Skeletal muscle satellite cell (primary cell): ENCODE results near the gene PCGF2.

Experiments used
- H3K27me3 ChIP-seq: 2 replicates; pipeline ENCODE4 v1.7.0; 2013; ENCODE audit warnings: low read length; ENCODE audit not compliant: control insufficient read depth, insufficient read depth
- H3K36me3 ChIP-seq: 2 replicates; pipeline ENCODE4 v1.7.0; 2013; ENCODE audit warnings: mild to moderate bottlenecking, control low read depth, low read length; ENCODE audit not compliant: insufficient read depth
- H3K4me1 ChIP-seq: 2 replicates; pipeline ENCODE4 v1.7.0; 2013; ENCODE audit warnings: low read length; ENCODE audit not compliant: control insufficient read depth, insufficient read depth
- H3K4me2 ChIP-seq: 2 replicates; pipeline ENCODE4 v1.7.0; 2013; ENCODE audit warnings: mild to moderate bottlenecking, low read length
- H3K4me3 ChIP-seq: 2 replicates; pipeline ENCODE4 v1.7.0; 2013; ENCODE audit warnings: low read length
- H3K9ac ChIP-seq: 2 replicates; pipeline ENCODE4 v1.7.0; 2013; ENCODE audit warnings: mild to moderate bottlenecking, low read depth, low read length, moderate library complexity
- H3K9me3 ChIP-seq: replicated peaks from 2 replicates; pipeline ENCODE4 v1.7.0; 2013; ENCODE audit warnings: mild to moderate bottlenecking, control low read depth, low read length

Gene PCGF2

DNA sequence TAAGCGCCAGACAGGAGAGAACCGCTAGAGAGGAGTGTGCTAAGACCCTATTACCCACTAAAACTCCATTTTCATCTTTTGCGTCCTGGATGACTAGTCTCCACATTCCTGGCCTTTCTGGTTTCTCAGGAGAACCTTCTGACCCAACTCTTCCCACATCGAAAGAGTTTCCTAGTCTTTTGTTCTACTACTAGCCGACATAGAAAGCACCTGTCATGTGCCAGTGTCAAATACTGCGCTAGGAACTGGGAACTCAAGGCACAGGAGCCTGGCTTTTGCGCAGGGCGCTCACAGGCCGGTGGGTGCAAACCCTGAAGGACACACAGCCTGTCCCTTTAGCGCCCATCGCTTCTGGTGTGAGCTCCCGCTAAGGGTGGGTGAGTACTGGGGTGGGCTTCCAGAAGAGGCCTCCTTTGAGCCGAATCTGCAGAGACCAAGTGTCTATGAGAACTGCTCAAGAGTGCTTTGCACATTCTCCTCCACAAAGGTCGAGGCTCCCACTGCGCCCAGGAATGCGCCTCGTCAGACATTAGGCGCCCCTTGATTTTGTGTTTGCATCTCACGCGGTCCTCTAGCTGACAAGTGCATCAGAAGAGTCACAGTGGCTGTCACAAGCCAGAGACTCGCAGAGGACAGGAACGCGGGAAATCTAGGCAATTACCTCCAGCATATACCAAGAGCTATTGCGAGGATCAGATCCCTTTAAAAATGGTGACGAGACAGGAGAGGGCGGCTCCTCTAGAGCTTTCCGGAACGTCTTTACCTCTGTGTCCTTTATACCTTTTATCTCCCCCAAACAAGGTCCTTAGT, 2.4 kb upstream of the PCGF2 start:
- H3K4me3 ChIP-seq: peak overlapping the region; percentile 96
- no peaks in the 10 kb centered on the region for H3K27me3 ChIP-seq
- peaks cover 9% of the 10 kb centered on the region for H3K36me3 ChIP-seq
- H3K4me2 ChIP-seq: peak overlapping the region; percentile 97
- H3K9me3 ChIP-seq: no peaks in the 10 kb centered on the region
- H3K4me1 ChIP-seq: peaks cover 36% of the 10 kb centered on the region
- H3K9ac ChIP-seq: peak overlapping the region; percentile 80

DNA sequence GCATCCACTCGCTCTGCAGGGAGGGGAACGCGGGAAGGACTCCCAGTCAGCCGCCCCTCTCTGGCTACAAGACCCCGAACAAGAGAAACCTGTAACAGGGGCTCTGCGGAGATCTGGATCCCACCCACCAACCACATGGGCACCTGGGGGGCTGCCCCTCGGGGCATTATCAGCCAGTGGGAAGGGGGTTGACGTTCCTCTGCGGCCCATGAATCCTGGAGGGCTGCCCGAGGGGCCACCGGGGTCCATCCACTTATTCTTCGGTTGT, 1.8 kb upstream of the PCGF2 start:
- no peaks in the 10 kb centered on the region for H3K27me3 ChIP-seq
- H3K36me3 ChIP-seq: peaks cover 9% of the 10 kb centered on the region
- peak overlapping the region; percentile 80 for H3K9ac ChIP-seq
- H3K4me3 ChIP-seq: peak overlapping the region; percentile 96
- peaks cover 38% of the 10 kb centered on the region for H3K4me1 ChIP-seq
- H3K9me3 ChIP-seq: no peaks in the 10 kb centered on the region
- peak overlapping the region; percentile 97 for H3K4me2 ChIP-seq

DNA sequence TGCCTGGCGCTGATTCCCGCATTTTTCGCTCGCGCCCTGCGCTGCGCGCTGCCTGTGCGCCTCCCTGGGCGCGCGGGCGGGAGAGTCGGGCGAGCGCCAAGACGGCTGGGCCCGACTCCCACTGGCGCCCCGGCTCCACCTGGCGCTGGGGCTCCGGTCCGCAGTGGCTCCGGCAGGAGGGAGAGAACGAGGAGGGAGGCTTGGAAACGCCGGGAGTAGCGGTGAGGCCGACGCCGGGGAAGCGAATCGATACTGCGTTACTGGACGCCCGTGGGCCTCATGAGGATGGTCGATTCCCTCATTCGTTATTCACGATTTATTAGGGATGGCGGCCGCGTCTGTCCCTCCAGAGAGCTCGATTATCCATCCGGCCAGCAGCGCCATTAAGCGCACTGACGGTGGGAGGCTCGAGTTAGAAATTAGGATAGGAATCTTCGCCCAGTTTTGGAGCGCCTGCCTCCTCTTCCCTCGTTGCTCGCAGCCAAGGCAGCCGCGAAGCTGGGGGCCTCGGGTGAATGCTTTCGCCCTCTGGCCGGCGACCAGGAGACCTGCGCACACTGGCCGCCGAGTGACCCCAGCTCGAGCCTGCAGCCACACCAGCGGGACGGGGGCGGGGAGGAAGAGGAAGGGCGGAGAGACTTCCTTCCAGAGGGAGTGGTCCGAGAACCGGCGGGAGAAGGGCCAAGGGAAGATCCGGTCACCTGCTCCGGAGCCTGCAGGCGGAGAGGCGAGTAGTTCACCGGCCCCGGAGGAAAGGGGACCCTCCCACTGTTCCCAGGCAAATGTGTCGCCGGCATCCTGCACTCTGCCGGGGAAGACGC, 1.3 kb upstream of the PCGF2 start:
- H3K9me3 ChIP-seq: no peaks in the 10 kb centered on the region
- no peaks in the 10 kb centered on the region for H3K27me3 ChIP-seq
- H3K4me2 ChIP-seq: peak overlapping the region; percentile 97
- peaks cover 5% of the 10 kb centered on the region for H3K36me3 ChIP-seq
- peak overlapping the region; percentile 96 for H3K4me3 ChIP-seq
- H3K9ac ChIP-seq: peak overlapping the region; percentile 80
- H3K4me1 ChIP-seq: peaks cover 38% of the 10 kb centered on the region

DNA sequence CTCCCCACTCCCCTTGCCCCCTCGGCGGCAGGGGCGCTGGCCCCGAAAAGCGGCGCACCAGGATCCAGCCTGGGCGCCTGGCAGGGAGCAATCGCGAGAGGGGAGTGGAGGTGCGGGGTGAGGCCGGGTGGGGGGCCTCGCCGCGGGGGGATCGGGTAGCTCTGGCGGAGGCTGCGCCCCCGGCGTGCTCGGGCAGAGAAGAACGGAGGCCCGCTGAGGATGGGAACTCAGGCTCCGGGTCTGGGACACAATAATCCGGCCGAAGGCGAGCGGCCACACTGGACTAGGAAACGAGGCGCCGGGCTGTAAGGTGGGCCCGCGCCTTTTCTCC, 721 bp upstream of the PCGF2 start:
- H3K27me3 ChIP-seq: no peaks in the 10 kb centered on the region
- peaks cover 2% of the 10 kb centered on the region for H3K36me3 ChIP-seq
- H3K9ac ChIP-seq: peak overlapping the region; percentile 80
- peak overlapping the region; percentile 96 for H3K4me3 ChIP-seq
- peaks cover 36% of the 10 kb centered on the region for H3K4me1 ChIP-seq
- H3K4me2 ChIP-seq: peak overlapping the region; percentile 97
- no peaks in the 10 kb centered on the region for H3K9me3 ChIP-seq

DNA sequence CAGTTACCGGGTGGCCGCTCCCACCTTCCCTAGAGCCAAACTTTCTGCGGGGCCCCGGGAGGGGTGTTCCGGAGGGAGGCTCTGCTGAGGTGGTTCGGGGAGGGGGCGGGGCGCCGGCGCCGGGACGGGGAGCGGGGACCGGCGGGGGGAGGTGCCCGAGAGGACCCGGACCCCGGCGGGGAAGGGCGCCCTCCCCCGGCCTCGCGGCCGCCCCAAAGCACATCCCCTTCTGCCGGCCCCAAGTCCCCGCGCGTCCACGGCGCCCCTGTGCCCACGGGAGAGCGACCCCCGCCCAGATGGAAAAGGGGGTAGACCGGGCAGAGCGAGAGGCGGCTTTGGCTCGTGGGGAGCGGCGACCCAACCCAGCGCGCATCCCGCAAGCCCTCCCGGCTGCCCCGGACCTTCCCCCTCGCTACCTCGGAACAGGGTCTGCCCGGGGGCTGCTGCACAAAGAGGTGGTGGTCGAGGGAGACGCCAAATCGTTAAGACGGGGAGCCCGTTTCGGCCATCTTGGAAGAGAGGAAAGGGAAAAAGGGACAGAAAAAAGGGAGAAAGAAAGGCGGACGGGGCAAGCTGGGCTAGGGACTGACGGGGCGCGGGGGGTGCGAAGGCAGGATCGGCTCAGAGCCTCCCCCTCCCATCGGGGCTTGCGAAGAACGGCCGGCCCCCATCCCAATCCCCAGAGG, 530 bp downstream of the PCGF2 start:
- peak overlapping the region; percentile 96 for H3K4me3 ChIP-seq

DNA sequence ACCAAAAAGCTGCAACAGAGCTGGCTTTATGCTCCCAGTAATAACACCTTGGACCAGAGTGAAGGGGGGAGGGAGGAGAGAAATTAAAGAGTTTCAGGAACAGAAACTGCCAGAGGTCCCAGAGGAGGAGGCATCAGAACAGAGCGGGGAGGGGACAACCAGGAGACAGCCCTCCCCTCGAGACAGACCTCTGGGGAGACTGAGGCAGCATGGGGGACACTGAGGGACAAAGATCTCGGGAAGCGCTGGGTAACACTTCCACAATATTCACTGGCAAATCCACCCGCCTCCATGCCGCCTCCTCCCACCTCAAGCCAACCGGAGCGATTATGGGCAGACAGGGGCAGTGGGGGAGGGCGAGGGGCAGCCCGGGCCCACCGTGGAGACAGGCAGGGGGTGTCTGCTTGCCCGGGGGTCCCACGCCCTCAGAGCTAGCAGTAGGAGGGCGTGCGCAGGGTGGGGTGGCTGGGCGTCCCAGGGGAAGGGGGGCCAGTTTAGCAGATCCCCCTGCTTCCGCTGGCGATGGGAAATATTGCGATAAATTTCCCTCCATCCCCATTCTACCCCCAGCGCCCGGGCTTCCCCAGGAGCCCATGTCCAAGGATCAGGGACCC, 1.2 kb downstream of the PCGF2 start:
- H3K4me1 ChIP-seq: peaks cover 50% of the 10 kb centered on the region
- H3K36me3 ChIP-seq: no peaks in the 10 kb centered on the region
- no peaks in the 10 kb centered on the region for H3K27me3 ChIP-seq
- peak overlapping the region; percentile 90 for H3K4me2 ChIP-seq
- H3K9me3 ChIP-seq: no peaks in the 10 kb centered on the region
- peak overlapping the region; percentile 96 for H3K4me3 ChIP-seq
- peak overlapping the region; percentile 93 for H3K9ac ChIP-seq

More for the DNA sequence above, 530 bp downstream of the PCGF2 start:
- Histone ChIP-seq H3K27me3 (no peaks in the 10 kb centered on the region), H3K36me3 (no peaks in the 10 kb centered on the region), H3K4me2 (peak overlapping the region; percentile 90), H3K9ac (peak overlapping the region; percentile 93), H3K4me1 (peaks cover 43% of the 10 kb centered on the region), H3K9me3 (no peaks in the 10 kb centered on the region)

DNA sequence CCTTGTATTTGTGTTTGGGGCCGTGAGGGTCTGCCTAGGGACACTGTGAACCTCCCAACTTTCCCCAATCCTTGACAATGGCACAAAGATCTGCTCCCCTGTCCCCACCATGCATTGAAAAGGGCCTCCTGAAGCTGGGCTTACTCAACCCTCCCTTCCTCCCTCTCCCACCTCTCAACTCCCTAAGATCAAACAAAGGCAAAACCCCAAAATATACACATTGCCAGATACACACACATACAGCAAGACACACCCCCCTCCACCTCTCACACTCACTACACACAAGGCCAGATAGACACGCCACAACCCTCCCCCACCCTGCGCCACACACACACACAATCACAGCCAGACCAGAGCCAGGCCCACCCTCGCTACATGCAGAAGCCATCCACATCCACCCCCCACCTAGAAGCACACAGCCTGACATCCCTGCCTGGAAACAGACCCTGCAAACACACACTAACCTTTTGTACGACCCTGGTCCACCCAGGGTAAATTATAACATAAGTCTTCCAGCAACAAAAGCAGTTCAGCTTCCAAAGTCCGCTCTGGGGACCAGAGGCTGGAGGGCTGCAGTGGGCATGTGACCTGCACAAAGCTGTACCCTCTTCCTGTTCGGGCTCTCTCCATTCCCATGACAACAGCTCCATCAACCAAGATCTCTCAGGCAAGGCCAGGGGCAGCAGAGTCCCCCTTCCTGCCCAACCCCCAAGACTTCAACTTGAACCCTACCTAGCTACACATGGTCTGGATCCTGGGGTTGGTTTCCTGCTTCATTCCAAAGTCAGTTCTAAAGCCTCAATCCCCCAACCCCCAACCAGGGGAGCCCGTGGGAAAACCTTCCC, 1.9 kb downstream of the PCGF2 start:
- Histone ChIP-seq H3K27me3 (no peaks in the 10 kb centered on the region), H3K4me1 (peaks cover 49% of the 10 kb centered on the region), H3K36me3 (no peaks in the 10 kb centered on the region), H3K9ac (peak overlapping the region; percentile 93), H3K9me3 (no peaks in the 10 kb centered on the region), H3K4me3 (peak overlapping the region; percentile 96), H3K4me2 (peak overlapping the region; percentile 90)

DNA sequence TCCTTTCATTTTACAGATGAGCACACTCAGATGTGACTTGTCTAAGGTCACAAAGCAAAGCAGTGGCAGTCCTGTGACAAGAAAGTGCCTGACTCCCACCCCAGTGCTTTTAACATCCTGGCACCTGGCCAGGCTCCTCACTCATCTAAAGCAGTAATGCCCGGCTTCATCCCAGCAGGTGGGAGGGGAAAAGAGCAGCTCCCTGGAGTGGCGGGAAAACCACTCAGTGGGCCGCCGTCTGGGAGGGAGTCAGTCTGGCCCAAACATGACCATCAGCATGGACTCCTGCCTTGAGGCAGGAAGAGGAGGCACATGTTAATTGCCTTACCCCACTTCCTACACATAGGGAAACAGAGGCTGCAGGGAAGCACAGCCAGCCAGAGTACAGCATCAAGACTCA, 2.6 kb downstream of the PCGF2 start:
- no peaks in the 10 kb centered on the region for H3K27me3 ChIP-seq

DNA sequence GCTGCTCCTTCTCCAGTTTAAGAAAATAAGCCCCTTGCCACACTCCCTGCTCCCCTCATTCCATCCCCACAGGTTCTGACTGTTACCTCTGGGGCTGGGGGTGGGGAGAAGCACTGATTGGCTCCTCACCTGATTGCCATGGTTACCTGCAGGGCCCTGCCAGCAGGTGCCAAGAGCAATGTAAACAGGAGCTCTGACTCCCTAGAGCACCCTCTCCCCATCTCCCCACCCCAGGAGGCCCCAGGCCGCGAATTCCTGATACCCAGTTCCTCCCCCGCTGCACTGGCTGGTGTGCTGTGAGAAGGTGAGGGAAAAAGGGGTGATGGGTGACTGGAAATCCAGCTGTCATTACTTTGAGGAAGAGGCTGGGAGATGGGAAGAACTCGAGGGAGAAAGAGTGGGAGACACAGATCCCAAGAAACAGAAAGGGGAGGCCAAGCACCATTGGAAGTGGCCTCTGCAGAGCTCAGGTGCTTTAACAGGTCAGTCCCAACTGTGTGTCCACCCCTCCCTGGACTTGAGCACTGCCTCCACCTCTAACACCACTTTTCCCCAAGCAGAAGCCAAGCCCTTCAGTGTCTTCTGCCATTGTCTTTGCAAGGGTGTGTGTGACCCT, 4.5 kb downstream of the PCGF2 start:
- peaks cover 34% of the 10 kb centered on the region for H3K4me1 ChIP-seq
- H3K9me3 ChIP-seq: no peaks in the 10 kb centered on the region
- H3K27me3 ChIP-seq: no peaks in the 10 kb centered on the region
- peaks cover 13% of the 10 kb centered on the region for H3K36me3 ChIP-seq
- H3K4me2 ChIP-seq: no peak overlapping the region
- no peak overlapping the region for H3K9ac ChIP-seq
- no peak overlapping the region for H3K4me3 ChIP-seq

More for the DNA sequence above, 2.6 kb downstream of the PCGF2 start:
- H3K4me1 ChIP-seq: peaks cover 45% of the 10 kb centered on the region
- H3K4me2 ChIP-seq: peak overlapping the region; percentile 90
- no peak overlapping the region for H3K9ac ChIP-seq
- no peaks in the 10 kb centered on the region for H3K9me3 ChIP-seq
- no peaks in the 10 kb centered on the region for H3K36me3 ChIP-seq
- H3K4me3 ChIP-seq: no peak overlapping the region

DNA sequence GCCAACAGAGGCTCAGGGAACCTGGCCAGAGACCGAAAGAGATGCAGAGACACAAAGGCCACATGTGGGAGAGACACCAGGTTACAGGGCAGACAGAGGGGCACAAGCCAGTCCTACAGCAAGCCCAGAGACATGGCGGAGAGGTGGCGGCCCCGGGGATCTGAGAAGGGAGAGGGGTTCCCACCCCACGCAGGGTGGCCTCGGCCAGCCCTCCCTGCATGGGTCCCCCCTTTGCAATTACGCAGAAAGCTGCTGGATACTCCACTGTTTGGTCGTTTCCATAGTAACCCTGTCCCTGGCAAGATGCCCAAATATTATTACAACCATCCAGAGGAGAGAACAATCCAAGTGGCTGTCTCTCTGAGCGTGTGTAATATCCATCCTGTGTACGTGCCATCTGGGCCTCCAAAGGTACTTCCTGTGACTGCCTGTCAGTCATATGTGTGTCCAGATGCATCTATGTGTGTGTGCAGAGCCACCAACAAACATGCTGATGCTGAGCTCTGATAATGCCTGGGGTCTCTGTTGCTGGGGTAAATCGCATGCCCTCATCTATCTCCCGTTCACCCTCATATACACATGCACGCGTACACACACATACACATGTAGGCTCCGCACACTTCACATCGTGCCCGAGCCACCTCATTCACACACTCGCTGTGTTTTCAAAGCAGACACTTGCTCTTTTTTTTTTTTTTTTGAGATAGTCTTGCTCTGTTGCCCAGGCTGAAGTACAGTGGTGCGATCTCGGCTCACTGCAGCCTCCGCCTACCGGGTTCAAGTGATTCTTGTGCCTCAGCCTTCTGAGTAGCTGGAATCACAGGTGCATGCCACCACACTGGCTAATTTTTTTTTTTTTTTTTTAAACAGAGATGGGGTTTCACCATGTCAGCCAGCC, 5.5 kb downstream of the PCGF2 start:
- peaks cover 34% of the 10 kb centered on the region for H3K4me1 ChIP-seq
- no peaks in the 10 kb centered on the region for H3K9me3 ChIP-seq
- no peak overlapping the region for H3K4me3 ChIP-seq
- no peaks in the 10 kb centered on the region for H3K27me3 ChIP-seq
- H3K36me3 ChIP-seq: peaks cover 22% of the 10 kb centered on the region
- H3K9ac ChIP-seq: peak overlapping the region; percentile 41
- H3K4me2 ChIP-seq: peak overlapping the region; percentile 21
